ENCODE results near the gene UHRF1.
"Not testable (repeated sequence)": the region's sequence is repeated elsewhere in the genome, so short reads cannot be mapped to it uniquely, and the experiment has no call there.

Gene UHRF1

GRCh38 chr19:4909156-4909896 lies at the start of gene UHRF1:
Gene UHRF1 (plus strand): TSS chr19:4909501. CDS start chr19:4910886, 1,385 bp downstream.
- no peak for DNase-seq

- DNase-seq: no peak
Measured at GRCh38 chr19:4859697-4860096, 49.6 kb upstream of the UHRF1 start.

- no peak for DNase-seq
Measured at GRCh38 chr19:4861147-4861546, 48.2 kb upstream of the UHRF1 start.

- DNase-seq: no peak
Measured at GRCh38 chr19:4866595-4867424, 42.5 kb upstream of the UHRF1 start.

- DNase-seq: peak; percentile 41
Measured at GRCh38 chr19:4867534-4868285, 41.6 kb upstream of the UHRF1 start, which contains the start of gene PLIN3. Gene PLIN3 (minus strand): TSS chr19:4867667. CDS start chr19:4861394, 6,273 bp downstream.

GRCh38 chr19:4868286-4868834 lies 40.9 kb upstream of the UHRF1 start:
- no peak for DNase-seq

- no peak for DNase-seq
Measured at GRCh38 chr19:4870025-4870700, 39.1 kb upstream of the UHRF1 start.

- DNase-seq: no peak
Measured at GRCh38 chr19:4871711-4872110, 37.6 kb upstream of the UHRF1 start.

GRCh38 chr19:4873930-4874329 lies 35.4 kb upstream of the UHRF1 start:
- DNase-seq: no peak

- no peak for DNase-seq
Measured at GRCh38 chr19:4877753-4878490, 31.4 kb upstream of the UHRF1 start.

- no peak for DNase-seq
Measured at GRCh38 chr19:4878491-4878968, 30.8 kb upstream of the UHRF1 start.

GRCh38 chr19:4879041-4879440 lies 30.3 kb upstream of the UHRF1 start:
- DNase-seq: no peak

GRCh38 chr19:4882874-4883273 lies 26.4 kb upstream of the UHRF1 start:
- DNase-seq: not testable (repeated sequence)

- DNase-seq: not testable (repeated sequence)
Measured at GRCh38 chr19:4884993-4885392, 24.3 kb upstream of the UHRF1 start.

- not testable (repeated sequence) for DNase-seq
Measured at GRCh38 chr19:4887803-4888202, 21.5 kb upstream of the UHRF1 start.

- DNase-seq: no peak
Measured at GRCh38 chr19:4889034-4889815, 20.1 kb upstream of the UHRF1 start.

GRCh38 chr19:4891066-4891465 lies 18.2 kb upstream of the UHRF1 start:
- no peak for DNase-seq

- not testable (repeated sequence) for DNase-seq
Measured at GRCh38 chr19:4892962-4893361, 16.3 kb upstream of the UHRF1 start.

- no peak for DNase-seq
Measured at GRCh38 chr19:4896372-4896771, 12.9 kb upstream of the UHRF1 start.

- no peak for DNase-seq
Measured at GRCh38 chr19:4897146-4897545, 12.2 kb upstream of the UHRF1 start.

GRCh38 chr19:4900879-4901278 lies 8.4 kb upstream of the UHRF1 start:
- not testable (repeated sequence) for DNase-seq

All from NCI-H2029 treated with DMSO at 0.1 percent for 48 hours (cell line).